Glomerular visceral epithelial cell (primary cell): ENCODE data around the gene CHP1.
"Not testable (repeated sequence)": the region's sequence is repeated elsewhere in the genome, so short reads cannot be mapped to it uniquely, and the experiment has no call there.

Experiments used
- DNase-seq: peaks from one replicate; pipeline ENCODE4 v3.0.0-alpha.2; 2016; ENCODE audit errors: extremely low spot score

The CHP1 gene

GRCh38 chr15:41292521-41292920 lies 61.5 kb downstream of the CHP1 start:
- DNase-seq: no peak

DNA sequence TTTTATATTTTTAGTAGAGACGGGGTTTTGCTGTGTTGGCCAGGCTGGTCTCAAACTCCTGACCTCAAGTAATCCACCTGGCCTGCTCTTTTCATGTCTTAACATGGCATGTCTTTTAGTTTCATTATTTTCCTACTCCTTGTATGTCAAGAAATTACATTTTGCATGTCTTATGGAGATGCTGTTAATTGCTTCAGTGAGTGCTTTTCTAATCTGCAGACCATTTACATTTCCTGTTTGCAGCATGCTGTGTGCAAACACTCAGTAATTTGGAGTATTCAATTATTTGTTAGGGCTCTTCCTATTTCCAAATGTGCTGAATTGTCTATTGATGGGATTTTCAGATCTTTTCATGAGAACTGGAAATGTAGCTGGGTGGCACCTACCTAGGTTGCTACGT lies 70.1 kb downstream of the CHP1 start:
- not testable (repeated sequence) for DNase-seq

- no peak for DNase-seq
These were observed 70.5 kb downstream of the CHP1 start for GRCh38 chr15:41301587-41301986.

GRCh38 chr15:41304149-41304770 lies 73.2 kb downstream of the CHP1 start:
- DNase-seq: no peak

GRCh38 chr15:41307679-41308078 lies 76.6 kb downstream of the CHP1 start:
- DNase-seq: no peak

GRCh38 chr15:41309226-41309905 lies 78.3 kb downstream of the CHP1 start:
- no peak for DNase-seq

GRCh38 chr15:41320805-41321330 lies 89.8 kb downstream of the CHP1 start:
- DNase-seq: not testable (repeated sequence)

DNA sequence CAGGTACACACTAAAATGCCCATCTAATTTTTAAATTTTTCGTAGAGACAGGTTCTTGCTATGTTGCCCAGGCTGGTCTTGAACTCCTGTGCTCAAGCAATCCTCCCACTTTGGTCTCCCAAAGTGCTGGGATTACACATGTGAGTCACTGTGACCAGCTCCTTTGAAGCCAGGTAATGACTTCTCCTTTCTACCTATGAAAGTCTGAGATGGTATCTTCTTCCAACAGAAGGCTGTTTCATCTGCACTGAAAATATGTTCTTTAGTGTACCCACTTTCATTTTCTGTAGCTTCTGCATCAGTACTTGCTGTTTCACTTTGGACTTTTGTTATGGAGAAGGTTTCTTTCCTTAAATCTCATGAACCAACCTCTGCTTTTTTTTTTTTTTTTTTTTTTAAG lies 92.5 kb downstream of the CHP1 start:
- no peak for DNase-seq

- no peak for DNase-seq
These were observed 100.2 kb downstream of the CHP1 start for GRCh38 chr15:41331281-41331680.
